GM12892 (cell line): ENCODE data around the gene RLN3.

Source experiments
- DNase-seq: peaks from one replicate; pipeline ENCODE4 v3.0.0; 2011; ENCODE audit not compliant: insufficient read length
- FAIRE-seq: peaks from 2 replicates; lab custom pipeline; 2011; peaks lifted over from hg19 to GRCh38; lab: Jason Lieb, UNC
- POLR2A ChIP-seq: IDR thresholded peaks from 2 replicates; pipeline ENCODE4 v1.6.1; 2011; ENCODE audit warnings: low read depth, low read length, control low read depth
- POLR2AphosphoS5 ChIP-seq: IDR thresholded peaks from 2 replicates; pipeline ENCODE4 v1.6.1; 2011; ENCODE audit warnings: low read depth, low read length, control low read depth
- TAF1 ChIP-seq: IDR thresholded peaks from 2 replicates; pipeline ENCODE4 v1.6.1; 2011; ENCODE audit warnings: low read depth, mild to moderate bottlenecking, control low read depth, low read length, borderline replicate concordance

Gene RLN3

DNA sequence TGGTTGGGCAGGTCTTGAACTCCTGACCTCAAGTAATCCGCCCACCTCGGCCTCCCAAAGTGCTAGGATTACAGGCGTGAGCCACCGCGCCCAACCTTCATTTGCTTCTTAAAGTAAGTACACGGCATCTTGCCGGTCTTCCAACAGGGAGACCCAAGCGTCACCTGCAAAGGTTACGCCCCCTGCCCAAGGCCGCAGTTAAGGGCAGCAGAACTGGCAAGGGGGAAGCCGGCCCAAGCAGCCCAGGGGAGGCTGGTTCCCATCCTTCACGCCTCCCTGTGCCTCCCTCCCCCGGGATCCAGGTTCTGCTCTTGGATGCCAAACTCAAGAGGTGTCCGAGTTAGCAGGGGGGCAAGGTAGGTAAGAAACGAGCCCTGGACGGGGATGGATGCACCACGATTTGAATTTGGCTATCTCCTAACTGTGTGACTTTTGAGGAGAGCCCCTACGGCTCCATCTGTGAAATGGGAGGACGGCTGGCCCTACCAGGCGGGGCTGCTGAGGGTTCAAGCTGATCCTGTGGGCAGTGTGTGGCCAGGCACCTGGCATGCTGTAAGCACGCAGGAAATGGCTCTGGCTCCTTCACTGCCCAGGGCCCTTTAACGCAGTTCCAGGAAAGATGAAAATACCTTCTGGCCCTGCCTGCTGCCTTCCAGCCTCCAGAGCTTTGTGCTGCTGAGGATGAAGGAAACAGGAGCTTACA is 30.9 kb upstream of the RLN3 start:
- DNase-seq: no peak
- TF ChIP-seq TAF1: no peak
- TF ChIP-seq POLR2AphosphoS5: no peak
- TF ChIP-seq POLR2A: no peak
- no peak for FAIRE-seq

DNA sequence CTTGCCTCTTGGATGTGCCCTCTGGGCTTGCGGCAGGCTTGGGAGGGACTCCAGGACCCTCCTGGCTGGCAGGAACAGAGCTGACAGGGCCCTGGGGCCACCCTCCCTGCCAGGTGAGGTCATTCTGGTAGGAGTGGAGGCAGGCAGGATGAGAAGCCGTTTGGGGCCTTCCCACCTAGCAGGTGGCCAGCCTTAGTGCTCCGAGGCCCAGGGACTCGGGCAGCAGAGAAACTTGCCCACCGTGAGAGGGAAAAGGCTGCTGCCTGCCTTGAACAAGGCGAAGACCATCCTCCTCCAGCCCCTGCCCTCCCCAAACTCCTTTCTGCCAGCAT is 30.4 kb upstream of the RLN3 start:
- TF ChIP-seq POLR2A (no peak), POLR2AphosphoS5 (no peak), TAF1 (no peak)
- FAIRE-seq: no peak
- DNase-seq: no peak

DNA sequence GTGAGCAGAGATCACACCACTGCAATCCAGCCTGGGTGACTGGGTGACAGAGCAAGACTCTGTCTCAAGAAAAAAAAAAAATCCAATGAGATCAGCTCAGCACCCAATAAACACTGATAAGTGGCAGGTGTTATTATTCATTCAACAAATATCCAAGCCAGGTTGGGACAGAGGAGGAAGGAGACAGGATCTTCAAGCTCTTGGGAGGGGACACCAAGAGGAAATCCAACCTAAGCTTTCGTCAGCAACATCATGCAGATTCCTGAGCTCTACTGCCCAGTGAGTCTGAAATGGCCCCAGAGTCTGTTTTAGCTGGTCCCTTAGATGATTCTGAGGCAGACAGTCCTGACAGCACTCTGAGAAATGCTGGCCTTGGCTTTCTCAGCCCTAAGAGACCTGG is 29.5 kb upstream of the RLN3 start:
- no peak for FAIRE-seq

GRCh38 chr19:13999085-13999484 is 28.9 kb upstream of the RLN3 start:
- FAIRE-seq: no peak
- no peak for DNase-seq
- TF ChIP-seq POLR2A (no peak), TAF1 (no peak), POLR2AphosphoS5 (no peak)

More for the DNA sequence above, 29.5 kb upstream of the RLN3 start:
- TF ChIP-seq POLR2AphosphoS5 (no peak), POLR2A (no peak), TAF1 (no peak)
- no peak for DNase-seq

- no peak for FAIRE-seq
- DNase-seq: no peak
- no peak for TF ChIP-seq POLR2A
- TF ChIP-seq TAF1: no peak
- no peak for TF ChIP-seq POLR2AphosphoS5
Measured at GRCh38 chr19:14000691-14001375, 27.1 kb upstream of the RLN3 start.

GRCh38 chr19:14002571-14003250 is 25.2 kb upstream of the RLN3 start:
- DNase-seq (no peak), FAIRE-seq (peak; percentile 40)
- TF ChIP-seq POLR2AphosphoS5 (no peak), POLR2A (no peak), TAF1 (no peak)

DNA sequence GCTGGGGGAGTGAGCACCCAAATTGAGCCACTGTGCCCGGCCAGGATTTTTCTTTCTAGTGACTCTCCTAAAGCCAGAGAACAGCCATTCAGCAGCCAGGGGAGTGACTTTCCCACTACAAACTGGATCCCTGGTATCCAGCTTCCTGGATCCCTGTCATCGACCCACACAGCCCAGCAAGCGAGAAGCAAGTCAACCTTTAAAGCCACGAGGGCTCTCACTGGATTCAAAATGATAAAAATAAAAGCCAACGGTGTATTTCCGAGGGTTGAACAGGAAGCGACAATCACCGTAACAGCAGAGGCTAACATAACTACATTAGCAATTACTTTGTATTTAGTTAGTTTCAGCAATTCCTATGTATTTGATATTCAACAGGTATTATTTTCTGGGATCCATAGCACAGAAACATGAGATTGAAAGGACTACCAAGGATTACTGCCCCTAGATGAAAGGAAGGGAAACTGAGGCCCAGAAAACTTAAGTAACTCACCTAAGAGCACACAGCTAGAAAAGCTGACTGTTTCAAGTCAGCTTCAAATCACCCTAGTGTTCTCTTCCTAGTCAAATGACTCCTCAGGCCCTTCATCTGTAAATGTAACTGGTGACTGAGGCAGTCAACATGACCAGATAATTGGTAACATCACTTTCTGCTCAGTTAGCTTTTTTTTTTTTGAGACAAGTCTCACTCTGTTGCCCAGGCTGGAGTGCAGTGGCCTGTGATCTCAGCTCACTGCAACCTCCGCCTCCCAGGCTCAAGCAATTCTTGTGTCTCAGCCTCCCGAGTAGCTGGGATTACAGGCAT is 24.5 kb upstream of the RLN3 start:
- TF ChIP-seq POLR2AphosphoS5: no peak
- TF ChIP-seq TAF1: no peak
- no peak for TF ChIP-seq POLR2A
- DNase-seq (no peak), FAIRE-seq (no peak)

GRCh38 chr19:14004619-14005348 is 23.2 kb upstream of the RLN3 start:
- FAIRE-seq: peak; percentile 87
- TF ChIP-seq POLR2AphosphoS5 (no peak), TAF1 (no peak), POLR2A (no peak)
- DNase-seq: no peak

DNA sequence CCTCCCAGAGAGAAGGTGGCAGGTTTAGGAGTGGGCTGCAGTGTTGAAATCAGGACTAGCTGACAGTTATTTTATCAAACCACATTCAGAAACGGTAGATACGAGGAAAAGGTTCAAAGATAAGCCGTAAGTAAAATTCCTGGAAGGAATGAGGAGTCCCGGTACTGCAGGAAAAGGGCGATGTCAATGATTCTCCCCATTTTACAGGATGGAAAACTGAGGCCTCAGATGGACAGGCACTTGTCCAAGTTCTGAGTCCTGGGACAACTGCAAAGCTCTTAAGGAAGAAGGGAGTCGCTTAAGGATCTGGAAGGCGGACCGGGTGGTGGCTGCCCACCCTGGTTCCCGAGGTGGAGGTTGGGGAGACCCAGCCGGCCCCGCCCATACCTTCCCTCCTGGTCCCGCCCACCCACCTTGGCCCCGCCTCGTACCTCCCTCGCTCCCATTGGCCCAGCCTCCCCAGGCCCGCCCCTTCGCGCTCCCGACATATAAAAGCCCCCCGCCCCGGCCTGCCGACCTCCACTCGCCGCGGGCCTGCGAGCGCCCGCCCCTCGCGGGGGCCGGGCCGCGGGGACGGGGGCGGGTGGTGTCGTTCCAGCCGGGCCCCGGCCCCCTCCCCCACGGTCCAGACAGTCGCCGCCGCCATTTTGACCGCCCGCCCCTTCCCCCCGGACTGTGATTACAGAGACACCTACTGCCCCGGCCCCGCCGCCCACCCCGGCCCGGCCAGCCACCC is 22.4 kb upstream of the RLN3 start:
- peak; percentile 82 for FAIRE-seq
- DNase-seq: peak; percentile 66
- peak; percentile 69; the same call in 1 of the 2 replicates for TF ChIP-seq POLR2A
- no peak for TF ChIP-seq TAF1

- FAIRE-seq (peak; percentile 100), DNase-seq (peak; percentile 75)
- no peak for TF ChIP-seq POLR2AphosphoS5
- no peak for TF ChIP-seq POLR2A
- TF ChIP-seq TAF1: no peak
Measured at GRCh38 chr19:14006085-14006765, 21.7 kb upstream of the RLN3 start, which contains the start of gene RFX1. TSS of gene RFX1 (minus strand) at chr19:14006320. CDS start at chr19:13993843, 12,477 bp downstream.
